ENCODE data around the gene MAPK1IP1L. TPM values are rescaled to one million over a fixed set of nuclear protein-coding genes. Genes with fewer than 3 reads are reported as not detected.

MAPK1IP1L gene
- total and polyA plus RNA-seq, 9 donors, result 35.6 to 130 (median 75.6) TPM

DNA sequence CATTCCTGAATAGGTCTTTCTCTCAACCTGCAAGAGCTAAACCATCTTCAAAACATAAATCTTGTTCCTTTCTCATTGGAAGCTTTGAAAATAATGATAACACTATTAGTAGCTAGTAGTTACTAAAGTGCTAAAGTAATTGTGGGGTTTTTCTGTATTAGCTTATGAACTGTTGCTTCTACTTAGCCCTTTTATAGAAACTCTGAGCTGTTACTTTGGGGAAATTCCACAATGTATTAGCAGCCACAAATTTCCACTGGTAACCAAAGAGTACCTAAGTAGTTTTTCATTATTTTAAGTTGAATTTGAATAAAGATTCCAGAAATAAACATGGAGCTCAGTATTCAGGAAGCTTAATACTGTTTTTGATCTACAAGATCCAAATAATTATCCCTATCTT lies 6.4 kb upstream of the MAPK1IP1L start:
- DNase-seq, result no peak
- Histone ChIP-seq H3K4me1 (ENCODE audit: insufficient read depth) (no peaks in the 10 kb centered on the region), H3K9me3 (no peaks in the 10 kb centered on the region), H3K27ac (no peak overlapping the region), H3K36me3 (no peaks in the 10 kb centered on the region), H3K27me3 (no peaks in the 10 kb centered on the region), H3K4me3 (no peak overlapping the region)
- TF ChIP-seq EP300 (IDR thresholded peaks at IDR 0.05), result no peak
- no peak for TF ChIP-seq POLR2A (IDR thresholded peaks at IDR 0.05)
- TF ChIP-seq, protein P1, sequence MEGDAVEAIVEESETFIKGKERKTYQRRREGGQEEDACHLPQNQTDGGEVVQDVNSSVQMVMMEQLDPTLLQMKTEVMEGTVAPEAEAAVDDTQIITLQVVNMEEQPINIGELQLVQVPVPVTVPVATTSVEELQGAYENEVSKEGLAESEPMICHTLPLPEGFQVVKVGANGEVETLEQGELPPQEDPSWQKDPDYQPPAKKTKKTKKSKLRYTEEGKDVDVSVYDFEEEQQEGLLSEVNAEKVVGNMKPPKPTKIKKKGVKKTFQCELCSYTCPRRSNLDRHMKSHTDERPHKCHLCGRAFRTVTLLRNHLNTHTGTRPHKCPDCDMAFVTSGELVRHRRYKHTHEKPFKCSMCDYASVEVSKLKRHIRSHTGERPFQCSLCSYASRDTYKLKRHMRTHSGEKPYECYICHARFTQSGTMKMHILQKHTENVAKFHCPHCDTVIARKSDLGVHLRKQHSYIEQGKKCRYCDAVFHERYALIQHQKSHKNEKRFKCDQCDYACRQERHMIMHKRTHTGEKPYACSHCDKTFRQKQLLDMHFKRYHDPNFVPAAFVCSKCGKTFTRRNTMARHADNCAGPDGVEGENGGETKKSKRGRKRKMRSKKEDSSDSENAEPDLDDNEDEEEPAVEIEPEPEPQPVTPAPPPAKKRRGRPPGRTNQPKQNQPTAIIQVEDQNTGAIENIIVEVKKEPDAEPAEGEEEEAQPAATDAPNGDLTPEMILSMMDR (IDR thresholded peaks at IDR 0.05), result no peak
- intact Hi-C loops (cut with DNase I), result no loop called here

DNA sequence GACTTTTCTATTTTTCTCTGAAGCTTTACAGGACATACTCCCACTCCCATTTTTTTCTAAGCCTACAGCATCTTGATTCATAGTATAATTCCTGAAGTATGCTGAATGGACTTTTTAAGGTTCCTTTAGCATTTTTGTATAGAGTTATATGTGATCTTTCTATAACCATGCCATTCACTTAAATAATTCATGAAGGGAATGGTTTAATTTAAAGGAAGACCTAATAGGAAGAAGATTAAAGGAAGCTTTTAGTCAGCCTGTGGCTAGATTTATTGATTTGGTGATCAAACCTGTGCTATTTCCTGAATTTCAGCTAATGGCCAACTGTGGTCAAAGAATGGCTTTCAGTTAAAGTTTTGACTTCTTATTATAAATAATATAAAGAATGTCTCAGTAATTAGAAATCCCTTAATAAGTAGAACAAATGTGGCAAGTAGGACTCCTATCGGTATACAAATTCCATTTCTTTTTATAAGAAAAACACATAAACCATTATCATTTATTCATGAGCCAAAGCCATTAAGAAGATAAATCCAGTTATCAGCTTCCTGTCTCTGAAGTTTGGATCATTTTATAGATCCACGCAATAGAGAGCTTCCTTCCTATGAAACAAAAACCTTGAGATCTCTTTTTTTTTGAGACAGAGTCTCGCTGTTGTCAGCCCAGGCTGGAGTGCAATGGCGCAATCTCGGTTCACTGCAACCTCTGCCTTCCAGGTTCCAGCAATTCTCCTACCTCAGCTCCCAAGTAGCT lies 4.0 kb upstream of the MAPK1IP1L start:
- WGBS, 3 donors, result 80 to 85% (median 84%) methylated on average over 5 of the region's 5 CpGs
- no peak overlapping the region for H3K27ac ChIP-seq
- no peaks in the 10 kb centered on the region for H3K27me3 ChIP-seq
- DNase-seq, result no peak
- peaks cover 3% of the 10 kb centered on the region for H3K4me1 ChIP-seq (ENCODE audit: insufficient read depth)
- H3K9me3 ChIP-seq, result no peaks in the 10 kb centered on the region
- no peaks in the 10 kb centered on the region for H3K36me3 ChIP-seq
- H3K4me3 ChIP-seq, result no peak overlapping the region
- intact Hi-C loops (cut with DNase I), result no loop called here
- no peak for TF ChIP-seq EP300 (IDR thresholded peaks at IDR 0.05)
- TF ChIP-seq POLR2A (IDR thresholded peaks at IDR 0.05), result no peak
- TF ChIP-seq, protein P1 (IDR thresholded peaks at IDR 0.05), result no peak

DNA sequence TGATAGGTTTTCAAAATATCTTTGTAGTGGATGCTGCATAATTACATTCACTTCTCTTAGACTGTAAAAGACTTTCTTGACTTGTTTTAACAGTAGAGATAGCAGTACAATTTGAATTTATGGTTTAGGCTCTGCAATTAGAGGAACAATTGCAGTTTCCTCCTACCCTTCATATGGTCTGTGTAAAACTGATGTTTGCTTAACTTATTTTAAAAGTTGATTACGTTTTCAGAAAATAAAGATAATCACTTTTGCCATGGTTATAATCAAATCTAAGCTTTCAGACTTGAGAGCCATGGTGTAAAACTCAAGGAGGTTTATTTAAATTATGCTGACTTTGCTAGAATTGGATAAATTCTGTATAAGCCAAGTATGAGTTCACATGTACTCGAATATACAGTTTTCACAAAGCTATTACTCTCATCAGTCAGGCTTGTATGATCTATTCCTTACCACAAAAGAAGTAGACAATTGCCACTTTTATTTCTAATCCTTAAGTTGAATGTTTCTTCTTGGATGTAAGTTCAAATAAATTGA lies 2.5 kb upstream of the MAPK1IP1L start:
- peaks cover 3% of the 10 kb centered on the region for H3K4me1 ChIP-seq (ENCODE audit: insufficient read depth)
- 56 to 62% (median 58%) methylated on average over 2 of the region's 2 CpGs for WGBS, 3 donors
- H3K9me3 ChIP-seq, result no peaks in the 10 kb centered on the region
- intact Hi-C loops (cut with DNase I), result no loop called here
- no peak overlapping the region for H3K4me3 ChIP-seq
- no peak overlapping the region for H3K27ac ChIP-seq
- DNase-seq, result no peak
- no peaks in the 10 kb centered on the region for H3K36me3 ChIP-seq
- H3K27me3 ChIP-seq, result no peaks in the 10 kb centered on the region
- TF ChIP-seq EP300 (IDR thresholded peaks at IDR 0.05), result no peak
- TF ChIP-seq POLR2A (IDR thresholded peaks at IDR 0.05), result no peak
- TF ChIP-seq, protein P1 (IDR thresholded peaks at IDR 0.05), result no peak

DNA sequence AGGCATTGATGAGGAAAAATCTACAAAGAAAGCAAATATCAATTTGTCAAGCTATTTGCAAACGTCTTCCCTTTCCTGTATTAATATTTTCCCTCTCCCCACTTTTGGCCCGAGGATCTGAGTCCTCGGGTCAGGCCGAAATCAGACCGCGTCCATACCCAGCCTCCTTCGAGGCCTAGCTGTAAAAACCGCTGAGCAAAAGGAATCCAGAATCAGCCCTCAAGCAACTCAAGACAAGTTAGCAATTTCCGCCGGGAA lies 353 bp upstream of the MAPK1IP1L start:
- Histone ChIP-seq H3K9me3 (no peaks in the 10 kb centered on the region), H3K36me3 (no peaks in the 10 kb centered on the region), H3K27ac (peak overlapping the region; percentile 29 to 97), H3K4me3 (peak overlapping the region; percentile 86), H3K27me3 (no peaks in the 10 kb centered on the region), H3K4me1 (ENCODE audit: insufficient read depth) (peaks cover 6% of the 10 kb centered on the region)
- no peak for TF ChIP-seq EP300 (IDR thresholded peaks at IDR 0.05)
- TF ChIP-seq POLR2A (IDR thresholded peaks at IDR 0.05), result no peak
- TF ChIP-seq, protein P1 (IDR thresholded peaks at IDR 0.05), result no peak
- 0 to 1% (median 0%) methylated on average over 10 of the region's 10 CpGs for WGBS, 3 donors
- no peak for DNase-seq
- intact Hi-C loops (cut with DNase I), result loop anchor here in 1 of 4 donors (5.0 kb wide), 2 partner anchors 41 to 484 kb away; partner anchors contain the start of gene SAMD4A
